B cell (primary cell): Measurements from ENCODE around the gene ARHGAP32. TPM values are rescaled to one million over a fixed set of nuclear protein-coding genes. Genes with fewer than 3 reads are reported as not detected.
"Not testable (repeated sequence)": the region's sequence is repeated elsewhere in the genome, so short reads cannot be mapped to it uniquely, and the experiment has no call there.

Experiments
- ATAC-seq: fragments of 200-7000 bp; cut with Tn5 transposase; one replicate; pipeline ENCODE4 v1.10.0; 2021; ENCODE audit warnings: low read depth, mild to moderate bottlenecking, moderate number of reproducible peaks, moderate library complexity
- CTCF ChIA-PET: fragments of 350-600 bp; sonication (Branson Sonifier 250); formaldehyde crosslinking; loops from one replicate; lab custom pipeline; 2021; ENCODE audit warnings: antibody characterized with exemption, inconsistent platforms; lab: Charles Lee
- POLR2A ChIA-PET: fragments of 350-600 bp; sonication (Branson Sonifier 250); formaldehyde crosslinking; loops from one replicate; lab custom pipeline; 2021; ENCODE audit warnings: antibody characterized with exemption; lab: Charles Lee
- DNase-seq: peaks from one replicate; pipeline ENCODE4 v3.0.0; 2013
- H2AFZ ChIP-seq: 2 replicates; pipeline ENCODE4 v1.6.1; 2012; ENCODE audit warnings: mild to moderate bottlenecking, low read depth, low read length; ENCODE audit not compliant: insufficient read depth, poor library complexity, severe bottlenecking
- H3K27ac ChIP-seq, 2 donors: 1 replicate in 1 of 2; 2 replicates in 1 of 2; pipeline ENCODE4 v1.5.1; 2012 to 2013; ENCODE audit warnings: low read length in 2 of 2, mild to moderate bottlenecking in 2 of 2, moderate library complexity in 1 of 2
- H3K27me3 ChIP-seq, 4 experiments: fragments of 200-600 bp in 1 of 4; sonication (generic) in 1 of 4; replicated peaks in 1 of 4; 1 replicate in 2 of 4; 2 replicates in 2 of 4; pipeline versions ENCODE4 v1.6.1 to v1.7.0; 2013 to 2016; ENCODE audit warnings: low read length in 3 of 4, mild to moderate bottlenecking in 2 of 4, mixed read lengths in 1 of 4, moderate library complexity in 1 of 4; ENCODE audit not compliant: insufficient read depth in 4 of 4, control insufficient read depth in 3 of 4; ENCODE audit errors: control extremely low read depth in 1 of 4
- H3K36me3 ChIP-seq, 2 experiments: replicated peaks in 1 of 2; 1 replicate in 1 of 2; 2 replicates in 1 of 2; pipeline versions ENCODE4 v1.6.1 to v1.7.1; 2013; ENCODE audit warnings: low read length in 1 of 2; ENCODE audit not compliant: insufficient read depth in 2 of 2, control insufficient read depth in 1 of 2; ENCODE audit errors: control extremely low read depth in 1 of 2, extremely low read depth in 1 of 2
- H3K4me1 ChIP-seq, 2 donors: fragments of 200-600 bp in 1 of 2; sonication (generic) in 1 of 2; 1 replicate in 1 of 2; 2 replicates in 1 of 2; pipeline versions ENCODE4 v1.5.1 to v1.6.1; 2013 to 2017; ENCODE audit warnings: low read length in 2 of 2; ENCODE audit not compliant: control insufficient read depth in 2 of 2, insufficient read depth in 2 of 2
- H3K4me2 ChIP-seq: replicated peaks from 2 replicates; pipeline ENCODE3; 2012; ENCODE audit warnings: mild to moderate bottlenecking, low read depth, low read length; ENCODE audit not compliant: poor library complexity, severe bottlenecking
- H3K4me3 ChIP-seq, 5 experiments: fragments of 200-600 bp in 1 of 5; sonication (generic) in 1 of 5; 1 replicate in 3 of 5; 2 replicates in 2 of 5; pipeline versions ENCODE4 v1.5.1 to v1.7.0; 2011 to 2016; ENCODE audit warnings: low read length in 4 of 5, mild to moderate bottlenecking in 4 of 5, low read depth in 2 of 5, control low read depth in 1 of 5, moderate library complexity in 1 of 5; ENCODE audit not compliant: insufficient read depth in 1 of 5; ENCODE audit errors: control extremely low read depth in 1 of 5, extremely low read depth in 1 of 5
- H3K79me2 ChIP-seq: fragments of 200-600 bp; sonication (generic); one replicate; pipeline ENCODE4 v1.6.0; 2016; ENCODE audit warnings: low read length; ENCODE audit not compliant: control insufficient read depth, insufficient read depth
- H3K9ac ChIP-seq: fragments of 200-600 bp; sonication (generic); 2 replicates; pipeline ENCODE4 v1.6.1; 2017; ENCODE audit warnings: mild to moderate bottlenecking, low read length, moderate library complexity
- H3K9me3 ChIP-seq, 3 donors: one replicate each; pipeline versions ENCODE4 v1.6.1 to v1.7.1; 2013; ENCODE audit warnings: low read length in 2 of 3; ENCODE audit not compliant: control insufficient read depth in 2 of 3, insufficient read depth in 1 of 3; ENCODE audit errors: control extremely low read depth in 1 of 3
- H4K20me1 ChIP-seq: 2 replicates; pipeline ENCODE4 v1.6.0; 2012; ENCODE audit warnings: mild to moderate bottlenecking, low read length; ENCODE audit not compliant: insufficient read depth, control insufficient read depth, poor library complexity, severe bottlenecking
- H3K27ac Mint-ChIP-seq: one replicate; pipeline ENCODE4 v1.8.0; 2021; ENCODE audit warnings: mixed read lengths
- H3K27me3 Mint-ChIP-seq: one replicate; pipeline ENCODE4 v1.8.0; 2021; ENCODE audit warnings: mixed read lengths
- H3K4me1 Mint-ChIP-seq: one replicate; pipeline ENCODE4 v1.8.0; 2021; ENCODE audit warnings: mixed read lengths
- H3K4me3 Mint-ChIP-seq: one replicate; pipeline ENCODE4 v1.8.0; 2021; ENCODE audit warnings: mixed read lengths
- H3K9me3 Mint-ChIP-seq: one replicate; pipeline ENCODE4 v1.8.0; 2022; ENCODE audit warnings: mixed read lengths; ENCODE audit not compliant: insufficient read depth
- EZH2 ChIP-seq: IDR thresholded peaks from 2 replicates; pipeline ENCODE4 v1.6.1; 2012; ENCODE audit warnings: borderline replicate concordance, low read depth, mild to moderate bottlenecking, moderate library complexity, low read length; ENCODE audit not compliant: insufficient read depth, poor library complexity, severe bottlenecking
- whole genome bisulfite sequencing: methylation state at CpG from one replicate; pipeline ENCODE4 v1.1.5; 2013; ENCODE audit warnings: missing lambda C conversion rate; ENCODE audit not compliant: insufficient coverage; 5-methylcytosine and 5-hydroxymethylcytosine counted together
- intact Hi-C: fragments of 100-400 bp; cut with micrococcal nuclease; formaldehyde crosslinking; loops from one replicate; pipeline ENCODE4 v1.10.0; 2022
- polyA plus RNA-seq: library from polyadenylated mRNA; depleted of rRNA; stranded (reverse); fragments of >200 nt; gene quantifications from 2 replicates; pipeline ENCODE4 v1.2.3, GENCODE V29; 2012
- total RNA-seq, 2 donors: library from RNA; stranded (reverse); fragments of 120-200 nt in 1 of 2; gene quantifications; 1 replicate in 1 of 2; 2 replicates in 1 of 2; pipeline versions ENCODE4 v1.2.3 to v1.2.4, GENCODE V29; 2013 to 2022
- TF ChIP-seq, protein P1 (sequence below): fragments of 200-600 bp; IDR thresholded peaks from one replicate; pipeline ENCODE4 v1.8.0; 2022; ENCODE audit warnings: antibody characterized with exemption, mild to moderate bottlenecking

Gene ARHGAP32
- total and polyA plus RNA-seq, 2 donors (not counting 1 experiment from before 2014, with no cell fraction given) = 4.4 to 10.6 TPM

DNA sequence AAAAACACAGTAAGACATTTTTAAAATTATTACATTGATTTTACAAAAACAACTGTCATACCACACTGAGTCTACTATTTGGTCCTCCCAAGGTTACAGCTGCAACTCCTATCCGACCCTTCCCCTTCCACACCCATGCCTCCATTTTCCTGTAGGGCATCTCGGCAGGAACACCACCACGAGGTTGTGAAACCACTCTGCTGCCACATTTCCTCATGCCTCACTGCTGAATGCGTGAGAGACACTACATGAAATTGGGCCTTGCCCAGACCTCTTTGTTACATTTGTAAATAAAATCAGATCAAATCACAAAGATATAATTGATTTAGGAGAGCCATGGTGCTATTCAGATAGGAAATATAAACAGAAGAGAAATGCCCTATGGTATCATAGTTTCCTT lies 2.0 kb downstream of the ARHGAP32 start:
- H3K4me3 Mint-ChIP-seq = no peak overlapping the region
- no peaks in the 10 kb centered on the region for H3K4me1 ChIP-seq
- no peak overlapping the region for H3K4me3 ChIP-seq
- H3K27me3 ChIP-seq = no peaks in the 10 kb centered on the region
- no peak overlapping the region for H3K9ac ChIP-seq
- H3K27me3 Mint-ChIP-seq = no peaks in the 10 kb centered on the region
- no peak overlapping the region for H2AFZ ChIP-seq
- intact Hi-C loops = no loop called here
- H3K9me3 Mint-ChIP-seq = peaks cover 3% of the 10 kb centered on the region
- no peaks in the 10 kb centered on the region for H3K36me3 ChIP-seq
- no peak for DNase-seq
- no peaks in the 10 kb centered on the region for H3K9me3 ChIP-seq
- peaks cover 6% of the 10 kb centered on the region for H3K79me2 ChIP-seq
- no peak for ATAC-seq
- no peak overlapping the region for H3K27ac ChIP-seq
- ChIA-PET CTCF (no interaction called here), POLR2A (no interaction called here)
- H4K20me1 ChIP-seq = no peaks in the 10 kb centered on the region
- H3K27ac Mint-ChIP-seq = no peak overlapping the region
- H3K4me2 ChIP-seq = no peak overlapping the region
- WGBS = 82% methylated on average over 2 of the region's 4 CpGs
- H3K4me1 Mint-ChIP-seq = no peaks in the 10 kb centered on the region
- TF ChIP-seq EZH2 = no peak
- TF ChIP-seq, protein P1, sequence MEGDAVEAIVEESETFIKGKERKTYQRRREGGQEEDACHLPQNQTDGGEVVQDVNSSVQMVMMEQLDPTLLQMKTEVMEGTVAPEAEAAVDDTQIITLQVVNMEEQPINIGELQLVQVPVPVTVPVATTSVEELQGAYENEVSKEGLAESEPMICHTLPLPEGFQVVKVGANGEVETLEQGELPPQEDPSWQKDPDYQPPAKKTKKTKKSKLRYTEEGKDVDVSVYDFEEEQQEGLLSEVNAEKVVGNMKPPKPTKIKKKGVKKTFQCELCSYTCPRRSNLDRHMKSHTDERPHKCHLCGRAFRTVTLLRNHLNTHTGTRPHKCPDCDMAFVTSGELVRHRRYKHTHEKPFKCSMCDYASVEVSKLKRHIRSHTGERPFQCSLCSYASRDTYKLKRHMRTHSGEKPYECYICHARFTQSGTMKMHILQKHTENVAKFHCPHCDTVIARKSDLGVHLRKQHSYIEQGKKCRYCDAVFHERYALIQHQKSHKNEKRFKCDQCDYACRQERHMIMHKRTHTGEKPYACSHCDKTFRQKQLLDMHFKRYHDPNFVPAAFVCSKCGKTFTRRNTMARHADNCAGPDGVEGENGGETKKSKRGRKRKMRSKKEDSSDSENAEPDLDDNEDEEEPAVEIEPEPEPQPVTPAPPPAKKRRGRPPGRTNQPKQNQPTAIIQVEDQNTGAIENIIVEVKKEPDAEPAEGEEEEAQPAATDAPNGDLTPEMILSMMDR = no peak

DNA sequence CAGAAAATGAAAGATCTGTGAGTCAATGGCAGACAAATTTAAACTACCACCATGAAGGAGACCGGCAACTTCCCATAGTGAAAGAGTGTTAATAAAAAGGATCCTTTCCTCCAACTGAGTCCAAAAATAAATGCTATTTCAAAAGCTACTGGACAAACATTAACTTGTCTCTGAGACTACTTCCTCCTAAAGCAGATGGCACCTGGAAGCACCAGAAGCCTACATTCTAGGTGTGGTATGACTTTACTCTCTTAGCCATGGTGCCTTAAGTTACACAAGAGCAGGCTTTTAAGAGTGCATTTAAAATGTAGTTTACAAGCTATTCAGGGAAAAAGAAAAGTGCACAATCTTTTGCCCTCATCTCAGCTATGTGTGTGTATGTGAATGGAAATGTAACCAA lies 2.5 kb downstream of the ARHGAP32 start:
- intact Hi-C loops = no loop called here
- H2AFZ ChIP-seq = no peak overlapping the region
- Mint-ChIP-seq H3K27ac (no peak overlapping the region), H3K4me1 (no peaks in the 10 kb centered on the region), H3K27me3 (no peaks in the 10 kb centered on the region), H3K9me3 (peaks cover 3% of the 10 kb centered on the region), H3K4me3 (no peak overlapping the region)
- H3K4me3 ChIP-seq = no peak overlapping the region
- no peaks in the 10 kb centered on the region for H3K27me3 ChIP-seq
- H3K4me1 ChIP-seq = no peaks in the 10 kb centered on the region
- H3K36me3 ChIP-seq = no peaks in the 10 kb centered on the region
- H3K79me2 ChIP-seq = peaks cover 6% of the 10 kb centered on the region
- H3K27ac ChIP-seq = no peak overlapping the region
- no CpG with 5 or more reads among the region's 1 CpG for WGBS
- no peaks in the 10 kb centered on the region for H3K9me3 ChIP-seq
- TF ChIP-seq, protein P1 = no peak
- no peak for TF ChIP-seq EZH2
- no peak for DNase-seq
- no peak overlapping the region for H3K9ac ChIP-seq
- H4K20me1 ChIP-seq = no peaks in the 10 kb centered on the region
- no peak overlapping the region for H3K4me2 ChIP-seq
- ChIA-PET POLR2A (no interaction called here), CTCF (no interaction called here)
- ATAC-seq = no peak

DNA sequence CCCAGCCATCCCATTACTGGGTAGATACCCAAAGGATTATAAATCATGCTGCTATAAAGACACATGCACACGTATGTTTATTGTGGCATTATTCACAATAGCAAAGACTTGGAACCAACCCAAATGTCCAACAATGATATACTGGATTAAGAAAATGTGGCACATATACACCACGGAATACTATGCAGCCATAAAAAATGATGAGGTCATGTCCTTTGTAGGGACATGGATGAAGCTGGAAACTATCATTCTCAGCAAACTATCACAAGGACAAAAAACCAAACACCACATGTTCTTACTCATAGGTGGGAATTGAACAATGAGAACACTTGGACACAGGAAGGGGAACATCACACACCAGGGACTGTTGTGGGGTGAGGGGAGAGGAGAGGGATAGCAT lies 7.0 kb downstream of the ARHGAP32 start:
- ATAC-seq = not testable (repeated sequence)
- WGBS = no CpG with 5 or more reads among the region's 2 CpGs

More for the DNA sequence above, 7.0 kb downstream of the ARHGAP32 start:
- H3K79me2 ChIP-seq, H3K4me3 Mint-ChIP-seq, H3K36me3 ChIP-seq, H3K4me2 ChIP-seq, H3K27ac ChIP-seq, H2AFZ ChIP-seq, H3K27ac Mint-ChIP-seq, H3K4me3 ChIP-seq, H3K9me3 ChIP-seq, H3K4me1 ChIP-seq, H3K4me1 Mint-ChIP-seq, H3K9me3 Mint-ChIP-seq, H3K27me3 ChIP-seq, H3K27me3 Mint-ChIP-seq, intact Hi-C loops, POLR2A ChIA-PET, DNase-seq, CTCF ChIA-PET, H4K20me1 ChIP-seq, H3K9ac ChIP-seq: not testable (repeated sequence)
